Transverse colon (tissue), 4 donors: ENCODE results near the gene CDK2.

ENCODE experiments used
- EP300 ChIP-seq: sonication (generic); formaldehyde crosslinking; IDR thresholded peaks from one replicate; pipeline ENCODE4 v1.6.1; 2017; ENCODE audit warnings: antibody characterized with exemption, low read depth
- POLR2AphosphoS5 ChIP-seq, 3 donors: sonication (generic); formaldehyde crosslinking; IDR thresholded peaks; one replicate each; pipeline ENCODE4 v1.6.1; 2016; ENCODE audit warnings: antibody characterized with exemption in 3 of 3
- TF ChIP-seq, protein P1 (sequence below), 5 experiments: fragments of 200-600 bp in 3 of 5; fragments of 450-650 bp in 2 of 5; sonication (generic) in 3 of 5; IDR thresholded peaks; 1 replicate in 2 of 5; 2 replicates in 3 of 5; pipeline ENCODE4 v1.5.1; 2016 to 2017; ENCODE audit warnings: antibody characterized with exemption in 5 of 5, inconsistent platforms in 3 of 5, mild to moderate bottlenecking in 2 of 5, moderate library complexity in 1 of 5

DNA sequence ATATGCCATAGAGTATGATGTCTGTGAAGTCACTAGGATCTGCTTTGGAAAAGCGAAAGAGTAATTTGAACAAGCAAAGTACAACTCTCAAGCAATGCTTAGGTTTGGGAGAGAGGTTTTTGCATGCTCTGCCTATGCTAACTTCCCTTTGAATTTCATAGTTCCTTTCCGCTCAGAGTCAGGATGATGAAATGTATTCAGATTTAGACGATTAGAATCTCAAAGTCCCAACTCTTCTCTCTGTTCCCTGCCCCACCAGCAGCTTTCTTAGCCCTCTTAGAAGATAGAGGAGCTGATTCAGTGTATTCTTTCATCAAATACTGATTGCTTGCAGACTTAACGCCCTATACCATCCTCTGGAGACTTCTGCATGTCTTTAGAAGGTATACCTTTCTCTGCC, 18.7 kb downstream of the CDK2 start:
- TF ChIP-seq, protein P1, sequence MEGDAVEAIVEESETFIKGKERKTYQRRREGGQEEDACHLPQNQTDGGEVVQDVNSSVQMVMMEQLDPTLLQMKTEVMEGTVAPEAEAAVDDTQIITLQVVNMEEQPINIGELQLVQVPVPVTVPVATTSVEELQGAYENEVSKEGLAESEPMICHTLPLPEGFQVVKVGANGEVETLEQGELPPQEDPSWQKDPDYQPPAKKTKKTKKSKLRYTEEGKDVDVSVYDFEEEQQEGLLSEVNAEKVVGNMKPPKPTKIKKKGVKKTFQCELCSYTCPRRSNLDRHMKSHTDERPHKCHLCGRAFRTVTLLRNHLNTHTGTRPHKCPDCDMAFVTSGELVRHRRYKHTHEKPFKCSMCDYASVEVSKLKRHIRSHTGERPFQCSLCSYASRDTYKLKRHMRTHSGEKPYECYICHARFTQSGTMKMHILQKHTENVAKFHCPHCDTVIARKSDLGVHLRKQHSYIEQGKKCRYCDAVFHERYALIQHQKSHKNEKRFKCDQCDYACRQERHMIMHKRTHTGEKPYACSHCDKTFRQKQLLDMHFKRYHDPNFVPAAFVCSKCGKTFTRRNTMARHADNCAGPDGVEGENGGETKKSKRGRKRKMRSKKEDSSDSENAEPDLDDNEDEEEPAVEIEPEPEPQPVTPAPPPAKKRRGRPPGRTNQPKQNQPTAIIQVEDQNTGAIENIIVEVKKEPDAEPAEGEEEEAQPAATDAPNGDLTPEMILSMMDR (IDR thresholded peaks at IDR 0.05) = no peak
- no peak for TF ChIP-seq POLR2AphosphoS5 (IDR thresholded peaks at IDR 0.05)
- TF ChIP-seq EP300 = no peak
